ENCODE data around the gene NOL9. TPM values are rescaled to one million over a fixed set of nuclear protein-coding genes. Genes with fewer than 3 reads are reported as not detected.
"Not testable (repeated sequence)": the region's sequence is repeated elsewhere in the genome, so short reads cannot be mapped to it uniquely, and the experiment has no call there.

Gene NOL9
- polyA plus RNA-seq, 3 donors: 2.8 to 5.8 (median 5.2) TPM

DNA sequence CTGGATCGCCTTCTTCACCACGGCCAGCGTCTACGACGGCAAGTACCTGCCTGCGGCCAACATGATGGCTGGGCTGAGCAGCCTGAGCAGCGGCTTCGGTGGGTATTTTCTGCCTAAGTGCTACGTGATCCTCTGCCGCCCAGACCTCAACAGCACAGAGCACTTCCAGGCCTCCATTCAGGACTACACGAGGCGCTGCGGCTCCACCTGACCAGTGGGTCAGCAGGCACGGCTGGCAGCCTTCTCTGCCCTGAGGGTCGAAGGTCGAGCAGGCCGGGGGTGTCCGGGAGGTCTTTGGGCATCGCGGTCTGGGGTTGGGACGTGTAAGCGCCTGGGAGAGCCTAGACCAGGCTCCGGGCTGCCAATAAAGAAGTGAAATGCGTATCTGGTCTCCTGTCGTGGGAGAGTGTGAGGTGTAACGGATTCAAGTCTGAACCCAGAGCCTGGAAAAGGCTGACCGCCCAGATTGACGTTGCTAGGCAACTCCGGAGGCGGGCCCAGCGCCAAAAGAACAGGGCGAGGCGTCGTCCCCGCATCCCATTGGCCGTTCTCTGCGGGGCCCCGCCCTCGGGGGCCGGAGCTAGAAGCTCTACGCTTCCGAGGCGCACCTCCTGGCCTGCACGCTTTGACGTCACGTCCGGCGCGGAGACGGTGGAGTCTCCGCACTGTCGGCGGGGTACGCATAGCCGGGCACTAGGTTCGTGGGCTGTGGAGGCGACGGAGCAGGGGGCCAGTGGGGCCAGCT lies 25.2 kb upstream of the NOL9 start, which contains the start of gene ZBTB48:
ZBTB48 (plus strand) TSS at position 621 of the 745 bp plus-strand sequence. CDS start 616 bp downstream, outside the sequence.
- 12 to 16% (median 15%) methylated on average over 47 to 58 of the region's 58 CpGs for WGBS, 3 donors
- peak within 1 kb of the TSS; percentile 51 for H3K27ac ChIP-seq (ENCODE audit: low read depth, low read length)

DNA sequence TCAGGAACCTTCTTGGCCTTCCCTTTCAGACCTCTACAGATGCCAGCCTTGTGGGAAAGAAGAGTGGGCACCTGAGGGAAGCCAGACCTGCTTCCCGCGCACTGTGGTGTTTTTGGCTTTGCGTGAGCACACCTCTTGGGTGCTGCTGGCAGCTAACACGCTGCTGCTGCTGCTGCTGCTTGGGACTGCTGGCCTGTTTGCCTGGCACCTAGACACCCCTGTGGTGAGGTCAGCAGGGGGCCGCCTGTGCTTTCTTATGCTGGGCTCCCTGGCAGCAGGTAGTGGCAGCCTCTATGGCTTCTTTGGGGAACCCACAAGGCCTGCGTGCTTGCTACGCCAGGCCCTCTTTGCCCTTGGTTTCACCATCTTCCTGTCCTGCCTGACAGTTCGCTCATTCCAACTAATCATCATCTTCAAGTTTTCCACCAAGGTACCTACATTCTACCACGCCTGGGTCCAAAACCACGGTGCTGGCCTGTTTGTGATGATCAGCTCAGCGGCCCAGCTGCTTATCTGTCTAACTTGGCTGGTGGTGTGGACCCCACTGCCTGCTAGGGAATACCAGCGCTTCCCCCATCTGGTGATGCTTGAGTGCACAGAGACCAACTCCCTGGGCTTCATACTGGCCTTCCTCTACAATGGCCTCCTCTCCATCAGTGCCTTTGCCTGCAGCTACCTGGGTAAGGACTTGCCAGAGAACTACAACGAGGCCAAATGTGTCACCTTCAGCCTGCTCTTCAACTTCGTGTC lies 24.5 kb upstream of the NOL9 start:
- whole genome bisulfite sequencing, 3 donors: 87 to 89% (median 88%) methylated on average over 14 of the region's 14 CpGs
- peak overlapping the region; percentile 34 for H3K27ac ChIP-seq (ENCODE audit: low read depth, low read length)

DNA sequence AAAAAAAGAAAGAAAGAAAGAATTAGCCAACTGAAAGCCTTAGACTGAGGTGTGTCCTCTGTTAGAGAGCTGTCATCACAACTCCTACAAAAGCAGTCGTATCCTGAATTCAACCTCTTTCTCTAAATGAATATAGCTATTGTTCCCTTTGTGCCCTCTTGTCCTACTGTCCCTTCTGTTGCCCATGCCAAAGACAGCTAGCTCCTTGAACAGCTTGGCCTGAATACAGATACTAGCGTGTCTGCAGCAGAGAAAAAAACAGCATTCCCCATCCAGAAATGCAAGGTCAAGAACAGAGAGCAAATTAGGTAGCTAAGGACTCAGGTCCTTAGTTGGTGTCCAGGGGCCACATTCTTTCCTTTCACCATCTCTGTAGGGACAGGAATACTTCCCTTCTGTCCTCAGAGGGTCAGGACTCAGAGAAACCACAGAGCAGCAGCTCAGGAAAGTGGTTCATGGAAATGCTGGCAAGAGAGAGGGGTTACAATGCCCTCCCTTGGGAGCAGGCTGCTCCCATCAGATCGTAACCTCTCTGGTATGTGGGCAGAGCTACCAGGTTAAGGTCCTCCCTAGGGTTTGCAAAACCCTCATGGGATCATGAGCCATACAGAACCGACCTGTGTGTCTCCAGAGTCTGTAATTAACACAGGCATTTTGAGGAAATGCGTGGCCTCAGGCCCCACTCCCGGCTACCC lies 23.7 kb upstream of the NOL9 start:
- WGBS, 3 donors: 78 to 83% (median 81%) methylated on average over 6 of the region's 6 CpGs

DNA sequence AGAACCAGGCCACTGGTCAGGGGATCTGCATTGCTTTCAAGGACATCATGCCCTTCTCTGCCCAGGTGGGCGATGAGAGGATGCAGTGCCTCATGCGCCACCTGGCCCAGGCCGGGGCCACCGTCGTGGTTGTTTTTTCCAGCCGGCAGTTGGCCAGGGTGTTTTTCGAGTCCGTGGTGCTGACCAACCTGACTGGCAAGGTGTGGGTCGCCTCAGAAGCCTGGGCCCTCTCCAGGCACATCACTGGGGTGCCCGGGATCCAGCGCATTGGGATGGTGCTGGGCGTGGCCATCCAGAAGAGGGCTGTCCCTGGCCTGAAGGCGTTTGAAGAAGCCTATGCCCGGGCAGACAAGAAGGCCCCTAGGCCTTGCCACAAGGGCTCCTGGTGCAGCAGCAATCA lies 20.5 kb upstream of the NOL9 start:
- no peak overlapping the region for H3K27ac ChIP-seq (ENCODE audit: low read depth, low read length)
- WGBS, 3 donors: 84 to 87% (median 86%) methylated on average over 14 of the region's 14 CpGs

More for the DNA sequence above, 23.7 kb upstream of the NOL9 start:
- H3K27ac ChIP-seq (ENCODE audit: low read depth, low read length): no peak overlapping the region

DNA sequence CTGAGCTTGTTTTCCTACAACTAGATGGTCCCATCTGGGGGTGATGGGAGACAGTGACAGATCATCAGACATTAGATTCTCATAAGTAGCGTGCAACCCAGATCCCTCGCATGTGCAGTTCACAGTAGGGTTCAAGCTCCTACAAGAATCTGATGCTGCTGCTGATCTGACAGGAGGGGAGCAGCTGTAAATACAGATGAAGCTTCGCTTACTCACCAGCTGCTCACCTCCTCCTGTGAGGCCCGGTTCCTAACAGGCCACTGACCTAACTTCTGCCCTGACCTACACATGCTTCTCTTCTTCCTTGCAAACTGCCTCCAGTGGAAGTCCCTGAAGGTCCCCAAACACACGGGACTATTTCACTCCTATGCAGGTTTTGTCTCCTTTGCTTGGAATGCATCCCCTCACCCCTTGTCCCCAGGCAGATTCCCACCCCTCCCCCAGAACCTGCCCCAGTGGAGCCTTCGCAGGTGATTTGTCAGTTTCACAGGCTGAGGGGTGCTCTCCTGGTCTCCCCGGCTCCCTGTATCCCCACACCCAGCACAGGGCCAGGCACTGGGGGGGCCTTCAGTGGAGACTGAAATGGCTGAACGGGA lies 19.8 kb upstream of the NOL9 start:
- H3K27ac ChIP-seq (ENCODE audit: low read depth, low read length): no peak overlapping the region
- 76 to 78% (median 78%) methylated on average over 8 of the region's 8 CpGs for WGBS, 3 donors

DNA sequence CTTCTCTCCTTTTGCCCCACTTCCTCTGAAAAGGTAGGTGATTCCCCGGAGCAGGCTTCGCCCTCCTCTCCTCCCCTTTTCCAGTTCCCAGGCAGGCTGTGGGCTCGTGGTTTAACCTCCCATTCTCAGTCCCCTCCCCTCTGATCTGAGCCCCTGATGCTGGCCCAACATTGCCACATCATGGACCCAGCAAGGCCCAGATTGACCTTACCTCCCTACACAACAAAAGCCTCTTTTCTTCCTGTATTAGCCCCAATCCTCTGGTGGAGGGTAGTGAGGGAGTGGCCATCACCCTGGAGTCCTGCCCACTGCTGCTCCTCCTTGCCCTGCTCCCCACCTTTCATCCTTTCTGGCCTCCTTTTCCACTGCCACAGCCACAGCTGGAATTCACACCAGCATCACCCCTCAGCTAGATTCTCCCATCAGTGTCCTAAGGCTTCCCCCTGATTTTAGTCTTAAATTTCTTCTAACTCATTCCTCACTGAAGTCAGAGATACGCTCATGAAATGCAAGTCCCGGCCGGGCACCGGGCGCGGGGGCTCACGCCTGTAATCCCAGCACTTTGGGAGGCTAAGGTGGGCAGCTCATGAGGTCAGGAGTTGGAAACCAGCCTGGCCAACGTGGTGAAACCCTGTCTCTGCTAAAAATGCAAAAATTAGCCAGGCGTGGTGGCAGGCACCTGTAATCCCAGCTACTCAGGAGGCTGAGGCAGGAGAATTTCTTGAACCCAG lies 18.5 kb upstream of the NOL9 start:
- no peak overlapping the region for H3K27ac ChIP-seq (ENCODE audit: low read depth, low read length)
- 67 to 80% (median 78%) methylated on average over 11 to 12 of the region's 12 CpGs for WGBS, 3 donors

DNA sequence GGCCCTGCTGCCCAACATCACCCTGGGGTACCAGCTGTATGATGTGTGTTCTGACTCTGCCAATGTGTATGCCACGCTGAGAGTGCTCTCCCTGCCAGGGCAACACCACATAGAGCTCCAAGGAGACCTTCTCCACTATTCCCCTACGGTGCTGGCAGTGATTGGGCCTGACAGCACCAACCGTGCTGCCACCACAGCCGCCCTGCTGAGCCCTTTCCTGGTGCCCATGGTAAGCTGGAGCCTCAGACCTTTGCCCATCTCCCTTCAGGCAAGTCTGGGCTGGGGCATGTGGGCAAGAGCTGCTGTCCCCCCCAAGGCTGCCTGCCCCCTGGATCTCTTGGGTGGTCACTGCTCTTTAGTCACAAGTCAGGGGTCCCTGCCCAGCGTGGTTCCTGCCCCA lies 16.7 kb upstream of the NOL9 start:
- WGBS, 3 donors: 69 to 82% (median 80%) methylated on average over 5 of the region's 5 CpGs
- H3K27ac ChIP-seq (ENCODE audit: low read depth, low read length): no peak overlapping the region

DNA sequence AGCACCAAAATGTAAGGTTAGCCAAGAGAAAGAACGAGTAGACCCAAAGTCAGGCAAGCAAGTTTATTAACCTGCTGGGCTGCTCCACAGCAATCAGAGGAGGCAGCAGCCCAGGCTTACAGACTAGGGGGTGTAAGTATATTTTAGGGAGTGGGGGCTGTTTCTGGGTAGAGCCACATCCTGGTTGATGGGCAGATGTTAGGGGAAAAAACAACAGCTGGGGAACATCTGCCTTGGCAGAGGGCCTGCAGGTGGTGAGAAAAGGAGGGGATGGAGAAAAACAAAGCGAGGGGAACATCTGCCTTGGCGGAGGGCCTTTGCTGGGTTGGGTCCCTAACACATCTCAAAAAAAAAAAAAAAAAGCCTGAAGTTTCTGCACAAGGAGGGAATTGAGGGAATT lies 15.8 kb upstream of the NOL9 start:
- WGBS, 3 donors: 52 to 74% (median 69%) methylated on average over 3 of the region's 3 CpGs

DNA sequence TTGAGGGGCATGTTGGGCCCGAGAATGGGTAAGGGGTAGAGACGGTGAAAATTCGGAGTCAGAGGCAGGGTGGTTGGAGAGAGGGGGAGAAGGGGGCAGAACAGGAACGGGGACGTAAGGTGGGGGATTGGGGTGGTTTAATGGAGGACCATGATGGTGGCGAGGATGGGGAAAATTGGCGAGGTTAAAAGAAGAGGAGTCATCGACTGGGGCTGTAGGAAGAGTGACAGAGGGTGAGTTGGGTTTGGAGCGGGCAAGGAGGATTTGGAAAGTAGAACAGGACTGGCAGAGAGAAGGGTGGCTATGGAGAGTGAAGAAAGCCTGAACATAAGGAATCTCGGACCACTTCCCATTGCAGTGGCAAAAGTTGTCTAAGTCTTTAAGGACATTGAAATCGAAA lies 14.7 kb upstream of the NOL9 start:
- no peak overlapping the region for H3K27ac ChIP-seq (ENCODE audit: low read depth, low read length)
- 86 to 93% (median 91%) methylated on average over 11 of the region's 11 CpGs for WGBS, 3 donors

More for the DNA sequence above, 15.8 kb upstream of the NOL9 start:
- no peak overlapping the region for H3K27ac ChIP-seq (ENCODE audit: low read depth, low read length)

DNA sequence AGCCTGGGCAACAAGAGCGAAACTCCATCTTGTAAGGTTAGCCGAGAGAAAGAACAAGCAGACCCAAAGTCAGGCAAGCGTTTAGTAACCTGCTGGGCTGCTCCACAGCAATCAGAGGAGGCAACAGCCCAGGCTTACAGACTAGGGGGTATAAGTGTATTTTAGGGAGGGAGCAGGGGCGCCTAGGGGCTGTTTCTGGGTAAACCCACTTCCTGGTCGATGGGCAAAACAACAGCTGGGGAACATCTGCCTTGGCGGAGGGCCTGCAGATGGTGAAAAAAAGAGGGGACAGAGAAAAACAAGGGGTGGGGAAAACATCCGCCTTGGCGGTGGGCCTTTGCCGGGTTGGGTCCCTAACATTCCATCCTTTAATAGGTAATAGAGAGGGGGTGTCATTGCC lies 6.0 kb upstream of the NOL9 start:
- no peak overlapping the region for H3K27ac ChIP-seq (ENCODE audit: low read depth, low read length)
- 66 to 67% (median 67%) methylated on average over 9 of the region's 9 CpGs for WGBS, 3 donors

DNA sequence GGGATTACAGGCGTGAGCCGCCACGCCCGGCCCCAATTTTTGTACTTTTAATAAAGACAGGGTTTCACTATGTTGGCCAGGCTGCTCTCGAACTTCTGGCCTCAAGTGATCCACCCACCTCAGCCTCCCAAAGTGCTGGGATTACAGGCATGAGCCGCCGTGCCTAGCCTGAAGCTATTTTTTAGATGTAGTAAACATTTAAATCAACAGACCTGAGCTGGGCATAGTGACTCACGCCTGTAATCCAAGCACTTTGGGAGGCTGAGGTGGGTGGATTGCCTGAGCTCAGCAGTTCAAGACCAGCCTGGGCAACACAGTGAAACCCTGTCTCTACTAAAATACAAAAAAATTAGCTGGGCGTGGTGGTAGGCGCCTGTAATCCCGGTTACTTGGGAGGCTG lies 4.8 kb upstream of the NOL9 start:
- not testable (repeated sequence) for H3K27ac ChIP-seq (ENCODE audit: low read depth, low read length)
- 78 to 93% (median 92%) methylated on average over 11 of the region's 11 CpGs for WGBS, 3 donors

DNA sequence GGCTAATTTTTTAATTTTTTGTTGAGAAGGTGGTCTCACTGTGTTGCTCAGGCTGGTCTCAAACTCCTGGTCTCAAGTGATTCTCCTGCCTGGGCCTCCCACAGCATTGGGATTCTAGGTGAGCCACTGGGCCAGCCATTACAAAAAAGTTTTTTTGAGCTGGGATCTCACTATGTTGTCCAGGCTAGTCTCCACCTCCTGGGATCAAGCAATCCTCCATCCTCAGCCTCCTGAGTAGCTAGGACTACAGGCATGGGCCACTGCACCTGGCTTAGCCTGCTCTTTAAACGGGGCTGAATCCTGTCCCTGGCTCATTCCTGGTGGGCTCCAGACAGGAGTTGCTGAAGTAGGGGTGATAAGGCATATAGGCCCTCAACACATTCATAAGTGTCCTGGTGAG lies 3.3 kb upstream of the NOL9 start:
- WGBS, 3 donors: 84 to 91% (median 91%) methylated on average over 1 of the region's 1 CpG
- H3K27ac ChIP-seq (ENCODE audit: low read depth, low read length): no peak overlapping the region

DNA sequence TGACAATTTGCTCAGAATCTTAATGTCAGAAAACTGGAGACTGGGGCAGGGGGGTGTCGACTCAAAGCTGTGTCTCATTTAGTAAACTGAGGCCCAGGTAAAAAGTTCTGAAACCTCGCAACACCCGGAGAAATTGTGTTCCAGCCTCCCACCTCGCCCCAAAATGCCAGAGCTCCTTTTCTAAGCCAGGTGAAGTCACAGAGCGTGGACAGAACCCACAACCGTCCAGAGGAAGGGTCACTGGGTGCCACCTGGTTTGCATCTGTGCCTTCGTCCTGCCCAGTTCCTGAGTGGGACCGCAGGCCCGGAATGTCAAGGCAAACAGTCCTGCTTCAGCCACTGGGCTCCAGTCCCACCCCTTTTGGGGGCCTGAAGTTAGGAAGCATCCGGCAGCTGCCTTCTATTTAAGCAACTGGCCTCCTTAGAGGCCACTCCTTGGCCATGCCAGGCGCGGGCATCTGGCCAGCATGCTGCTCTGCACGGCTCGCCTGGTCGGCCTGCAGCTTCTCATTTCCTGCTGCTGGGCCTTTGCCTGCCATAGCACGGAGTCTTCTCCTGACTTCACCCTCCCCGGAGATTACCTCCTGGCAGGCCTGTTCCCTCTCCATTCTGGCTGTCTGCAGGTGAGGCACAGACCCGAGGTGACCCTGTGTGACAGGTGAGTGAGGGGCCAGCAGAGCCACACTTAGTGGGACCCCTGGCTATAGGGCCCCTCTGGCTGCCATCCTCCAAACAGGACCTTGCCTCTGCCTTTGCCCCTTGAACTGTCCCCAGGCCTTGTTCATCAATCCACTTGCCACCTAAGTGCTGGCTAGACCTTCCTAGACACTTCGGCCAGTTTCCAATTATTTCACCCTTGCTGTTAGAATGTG lies 830 bp upstream of the NOL9 start, which contains the start of gene TAS1R1:
TAS1R1 (plus strand) TSS at position 401 of the 872 bp plus-strand sequence; CDS start at position 468, 67 bp downstream.
- no peak within 1 kb of the TSS for H3K27ac ChIP-seq (ENCODE audit: low read depth, low read length)
- 69 to 74% (median 73%) methylated on average over 19 of the region's 19 CpGs for WGBS, 3 donors

DNA sequence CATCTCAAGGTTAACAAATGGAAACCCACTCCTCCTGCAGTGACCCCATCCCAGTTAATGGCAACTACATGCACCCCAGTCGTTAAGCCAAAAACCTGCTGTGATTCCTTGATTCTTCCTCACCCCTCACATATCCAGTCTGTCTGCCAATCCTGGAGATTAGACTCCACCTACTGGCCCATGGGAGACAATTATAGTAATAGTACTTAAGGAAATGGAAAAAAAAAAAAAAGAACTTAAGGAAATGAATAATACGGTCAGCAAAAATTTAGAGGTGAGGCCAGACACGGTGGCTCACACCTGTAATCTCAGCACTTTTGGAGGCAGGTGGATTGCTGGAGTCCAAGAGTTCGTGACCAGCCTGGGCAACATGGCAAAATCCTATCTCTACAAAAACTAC lies 7.0 kb downstream of the NOL9 start:
- WGBS, 3 donors: 56 to 70% (median 64%) methylated on average over 4 of the region's 4 CpGs
- H3K27ac ChIP-seq (ENCODE audit: low read depth, low read length): no peak overlapping the region

DNA sequence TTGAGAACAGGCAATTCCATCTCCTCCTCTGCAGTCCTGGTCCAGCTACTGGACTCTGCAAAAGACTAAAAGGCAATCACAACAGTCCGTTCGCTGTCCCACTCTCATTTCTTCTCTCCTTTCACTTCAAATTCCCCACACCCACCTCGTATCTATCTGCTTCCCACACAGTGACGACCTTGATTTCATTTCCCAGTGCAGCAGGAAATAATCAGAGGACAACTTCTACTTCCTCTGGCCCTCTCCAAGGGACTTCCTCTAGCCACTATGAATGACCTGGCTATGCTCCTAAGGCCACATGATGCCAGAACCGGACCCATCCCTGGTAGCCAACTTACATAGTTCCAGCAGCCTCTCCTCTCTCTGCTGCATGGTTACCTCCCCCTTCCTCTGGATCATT lies 8.0 kb downstream of the NOL9 start:
- 53 to 78% (median 61%) methylated on average over 5 of the region's 5 CpGs for WGBS, 3 donors
- no peak overlapping the region for H3K27ac ChIP-seq (ENCODE audit: low read depth, low read length)

DNA sequence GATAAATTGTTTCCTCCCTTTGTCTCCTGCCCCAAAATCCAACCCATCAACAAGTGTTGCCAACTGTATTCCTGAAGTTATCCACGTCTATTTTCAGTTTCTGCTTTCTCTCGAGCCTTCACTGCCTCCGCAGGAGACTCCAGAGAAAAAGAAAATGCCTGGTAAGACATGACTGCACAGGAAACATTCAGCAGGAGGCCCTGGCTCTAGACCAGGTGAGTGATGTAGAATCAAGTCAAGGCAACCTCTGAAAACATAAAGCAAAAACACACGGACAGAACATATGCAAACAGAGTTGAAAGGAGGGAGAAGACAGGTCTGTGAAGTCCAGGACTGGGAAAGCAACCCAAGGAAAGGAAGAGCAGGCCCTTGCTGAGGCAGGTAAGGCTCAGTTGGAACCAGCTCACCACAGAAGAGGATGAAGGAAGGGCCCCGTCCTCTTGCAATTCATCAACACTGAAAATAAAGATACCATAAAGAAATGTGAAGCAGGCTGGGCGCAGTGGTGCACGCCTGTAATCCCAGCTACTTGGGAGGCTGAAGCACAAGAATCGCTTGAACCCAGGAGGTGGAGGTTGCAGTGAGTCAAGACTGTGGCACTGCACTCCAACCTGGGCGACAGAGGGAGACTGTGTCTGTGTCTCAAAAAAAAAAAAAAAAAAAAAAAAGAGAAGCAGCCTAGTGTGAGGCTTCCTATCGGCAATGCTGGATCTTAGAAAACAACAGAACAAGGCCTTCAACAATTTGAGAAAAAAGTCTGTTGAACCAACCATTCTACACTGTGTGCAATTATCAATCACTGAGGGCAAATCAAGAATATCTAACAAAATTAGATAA lies 8.8 kb downstream of the NOL9 start:
- WGBS, 3 donors: 53 to 77% (median 74%) methylated on average over 10 of the region's 10 CpGs
- H3K27ac ChIP-seq (ENCODE audit: low read depth, low read length): no peak overlapping the region

Measured in adipose tissue (tissue), 3 donors.